Stimulated activated naive B cell treated with anti-CD40 and anti-IgM and Interleukin-4, amounts not matched to agents 10 μg/mL and 1 μg/mL and 100 μg/mL, for 72 hours (primary cell): ENCODE measurements around the gene KIF16B.
"Not testable (repeated sequence)": the region's sequence is repeated elsewhere in the genome, so short reads cannot be mapped to it uniquely, and the experiment has no call there.

Experiments
- ATAC-seq, 2 donors: fragments of 150-1000 bp; cut with Tn5 transposase; replicated peaks; 2 replicates each; pipeline ENCODE4 v1.10.0; 2021; ENCODE audit warnings: moderate library complexity in 1 of 2
- DNase-seq: peaks from one replicate; pipeline ENCODE4 v3.0.0; 2021
- H3K27ac Mint-ChIP-seq: one replicate; pipeline ENCODE4 v1.8.0; 2022; ENCODE audit warnings: mild to moderate bottlenecking, mixed read lengths
- H3K27me3 Mint-ChIP-seq, 2 donors: one replicate each; pipeline ENCODE4 v1.8.0; 2022; ENCODE audit warnings: mixed read lengths in 2 of 2
- H3K36me3 Mint-ChIP-seq, 2 donors: one replicate each; pipeline ENCODE4 v1.8.0; 2022; ENCODE audit warnings: mixed read lengths in 2 of 2, mild to moderate bottlenecking in 1 of 2
- H3K4me1 Mint-ChIP-seq, 2 donors: one replicate each; pipeline ENCODE4 v1.8.0; 2022; ENCODE audit warnings: mixed read lengths in 2 of 2, mild to moderate bottlenecking in 1 of 2
- H3K4me3 Mint-ChIP-seq, 2 donors: one replicate each; pipeline ENCODE4 v1.8.0; 2022; ENCODE audit warnings: mild to moderate bottlenecking in 2 of 2, mixed read lengths in 2 of 2, moderate library complexity in 1 of 2
- H3K9me3 Mint-ChIP-seq, 2 donors: one replicate each; pipeline ENCODE4 v1.8.0; 2022; ENCODE audit warnings: mixed read lengths in 2 of 2, mild to moderate bottlenecking in 1 of 2

The KIF16B gene

GRCh38 chr20:16580620-16581019 lies 7.4 kb upstream of the KIF16B start:
- H3K27me3 Mint-ChIP-seq, result peaks cover 5 to 13% of the 10 kb centered on the region in 2 donors
- H3K9me3 Mint-ChIP-seq, result no peaks in the 10 kb centered on the region
- DNase-seq (no peak), ATAC-seq (no peak)
- peaks cover 0 to 5% of the 10 kb centered on the region in 2 donors for H3K4me1 Mint-ChIP-seq
- no peak overlapping the region for H3K4me3 Mint-ChIP-seq
- no peak overlapping the region for H3K27ac Mint-ChIP-seq
- H3K36me3 Mint-ChIP-seq, result no peaks in the 10 kb centered on the region

GRCh38 chr20:16580147-16580546 lies 6.9 kb upstream of the KIF16B start:
- no peaks in the 10 kb centered on the region for H3K36me3 Mint-ChIP-seq
- DNase-seq (no peak), ATAC-seq (no peak)
- no peaks in the 10 kb centered on the region for H3K9me3 Mint-ChIP-seq
- H3K27ac Mint-ChIP-seq, result no peak overlapping the region
- H3K4me3 Mint-ChIP-seq, result no peak overlapping the region
- H3K4me1 Mint-ChIP-seq, result peaks cover 2 to 10% of the 10 kb centered on the region in 2 donors
- peaks cover 5 to 13% of the 10 kb centered on the region in 2 donors for H3K27me3 Mint-ChIP-seq

- H3K4me3 Mint-ChIP-seq, result no peak overlapping the region
- no peak overlapping the region for H3K27ac Mint-ChIP-seq
- H3K36me3 Mint-ChIP-seq, result peaks cover 0 to 3% of the 10 kb centered on the region in 2 donors
- H3K4me1 Mint-ChIP-seq, result peaks cover 11 to 43% of the 10 kb centered on the region in 2 donors
- no peak for ATAC-seq
- no peaks in the 10 kb centered on the region for H3K9me3 Mint-ChIP-seq
- H3K27me3 Mint-ChIP-seq, result no peaks in the 10 kb centered on the region
- no peak for DNase-seq
These were observed 3.0 kb upstream of the KIF16B start for GRCh38 chr20:16576219-16576618.

GRCh38 chr20:16575390-16576140 lies 2.3 kb upstream of the KIF16B start:
- no peaks in the 10 kb centered on the region for H3K9me3 Mint-ChIP-seq
- H3K4me1 Mint-ChIP-seq, result peaks cover 17 to 49% of the 10 kb centered on the region in 2 donors
- ATAC-seq (peak in 1 of 2 donors; percentile 6), DNase-seq (no peak)
- H3K27ac Mint-ChIP-seq, result peak overlapping the region; percentile 90
- H3K4me3 Mint-ChIP-seq, result peak overlapping the region; percentile 94 to 95
- H3K27me3 Mint-ChIP-seq, result no peaks in the 10 kb centered on the region
- peaks cover 0 to 3% of the 10 kb centered on the region in 2 donors for H3K36me3 Mint-ChIP-seq

- Mint-ChIP-seq H3K27me3 (no peaks in the 10 kb centered on the region), H3K36me3 (peaks cover 0 to 3% of the 10 kb centered on the region in 2 donors), H3K27ac (peak overlapping the region; percentile 90), H3K4me1 (peaks cover 21 to 51% of the 10 kb centered on the region in 2 donors), H3K4me3 (peak overlapping the region; percentile 94 to 95), H3K9me3 (no peaks in the 10 kb centered on the region)
- ATAC-seq (peak; percentile 81 to 83), DNase-seq (peak; percentile 81)
These were observed 1.6 kb upstream of the KIF16B start for GRCh38 chr20:16574656-16575355.

- Mint-ChIP-seq H3K27ac (no peak overlapping the region), H3K9me3 (no peaks in the 10 kb centered on the region), H3K27me3 (no peaks in the 10 kb centered on the region), H3K36me3 (peaks cover 0 to 3% of the 10 kb centered on the region in 2 donors), H3K4me3 (no peak overlapping the region), H3K4me1 (peaks cover 26 to 59% of the 10 kb centered on the region in 2 donors)
- DNase-seq, result no peak
- ATAC-seq, result no peak
These were observed 1.9 kb downstream of the KIF16B start for GRCh38 chr20:16571333-16571732.

GRCh38 chr20:16569246-16570153 lies 3.7 kb downstream of the KIF16B start:
- no peak for ATAC-seq
- Mint-ChIP-seq H3K27me3 (no peaks in the 10 kb centered on the region), H3K9me3 (no peaks in the 10 kb centered on the region), H3K36me3 (peaks cover 5 to 6% of the 10 kb centered on the region in 2 donors), H3K27ac (no peak overlapping the region), H3K4me1 (peaks cover 31 to 54% of the 10 kb centered on the region in 2 donors), H3K4me3 (no peak overlapping the region)
- DNase-seq, result no peak

GRCh38 chr20:16566080-16566479 lies 7.2 kb downstream of the KIF16B start:
- Mint-ChIP-seq H3K4me3 (no peak overlapping the region), H3K27ac (peak overlapping the region; percentile 33), H3K9me3 (no peaks in the 10 kb centered on the region), H3K4me1 (peaks cover 26 to 28% of the 10 kb centered on the region in 2 donors), H3K27me3 (no peaks in the 10 kb centered on the region), H3K36me3 (peaks cover 5 to 6% of the 10 kb centered on the region in 2 donors)
- DNase-seq (no peak), ATAC-seq (no peak)

- not testable (repeated sequence) for H3K36me3 Mint-ChIP-seq, DNase-seq, H3K27ac Mint-ChIP-seq, ATAC-seq, H3K27me3 Mint-ChIP-seq, H3K4me3 Mint-ChIP-seq, H3K9me3 Mint-ChIP-seq
- H3K4me1 Mint-ChIP-seq, result peaks cover 12 to 19% of the 10 kb centered on the region in 2 donors
These were observed 9.2 kb downstream of the KIF16B start for GRCh38 chr20:16564079-16564478.

GRCh38 chr20:16563066-16563806 lies 10.0 kb downstream of the KIF16B start:
- ATAC-seq (no peak), DNase-seq (no peak)
- Mint-ChIP-seq H3K27me3 (no peaks in the 10 kb centered on the region), H3K4me1 (peaks cover 12 to 19% of the 10 kb centered on the region in 2 donors), H3K36me3 (peaks cover 6 to 9% of the 10 kb centered on the region in 2 donors), H3K9me3 (no peaks in the 10 kb centered on the region), H3K27ac (no peak overlapping the region), H3K4me3 (no peak overlapping the region)

- Mint-ChIP-seq H3K9me3 (no peaks in the 10 kb centered on the region), H3K36me3 (peaks cover 6 to 9% of the 10 kb centered on the region in 2 donors), H3K4me1 (peaks cover 18 to 21% of the 10 kb centered on the region in 2 donors), H3K27ac (no peak overlapping the region), H3K27me3 (no peaks in the 10 kb centered on the region), H3K4me3 (no peak overlapping the region)
- DNase-seq, result no peak
- ATAC-seq, result no peak
These were observed 11.0 kb downstream of the KIF16B start for GRCh38 chr20:16562259-16562658.

GRCh38 chr20:16560661-16561060 lies 12.6 kb downstream of the KIF16B start:
- no peaks in the 10 kb centered on the region for H3K27me3 Mint-ChIP-seq

GRCh38 chr20:16560216-16560615 lies 13.0 kb downstream of the KIF16B start:
- Mint-ChIP-seq H3K36me3 (peaks cover 2 to 9% of the 10 kb centered on the region in 2 donors), H3K4me3 (no peak overlapping the region), H3K27ac (no peak overlapping the region), H3K4me1 (peaks cover 27 to 29% of the 10 kb centered on the region in 2 donors), H3K9me3 (no peaks in the 10 kb centered on the region), H3K27me3 (no peaks in the 10 kb centered on the region)
- no peak for ATAC-seq
- DNase-seq, result no peak

More at GRCh38 chr20:16560661-16561060, 12.6 kb downstream of the KIF16B start:
- no peak for DNase-seq
- H3K4me3 Mint-ChIP-seq, result no peak overlapping the region
- no peak for ATAC-seq
- H3K27ac Mint-ChIP-seq, result no peak overlapping the region
- H3K4me1 Mint-ChIP-seq, result peaks cover 28 to 29% of the 10 kb centered on the region in 2 donors
- no peaks in the 10 kb centered on the region for H3K9me3 Mint-ChIP-seq
- H3K36me3 Mint-ChIP-seq, result peaks cover 5 to 9% of the 10 kb centered on the region in 2 donors
